ENCODE data around the gene TAS2R46. TPM values are rescaled to one million over a fixed set of nuclear protein-coding genes. Genes with fewer than 3 reads are reported as not detected.

Gene TAS2R46
- total and polyA plus RNA-seq, 2 of the 13 experiments (the other 11 are each of a cell fraction or from before 2014, with no cell fraction given): 0.16 to 3.5 TPM

DNA sequence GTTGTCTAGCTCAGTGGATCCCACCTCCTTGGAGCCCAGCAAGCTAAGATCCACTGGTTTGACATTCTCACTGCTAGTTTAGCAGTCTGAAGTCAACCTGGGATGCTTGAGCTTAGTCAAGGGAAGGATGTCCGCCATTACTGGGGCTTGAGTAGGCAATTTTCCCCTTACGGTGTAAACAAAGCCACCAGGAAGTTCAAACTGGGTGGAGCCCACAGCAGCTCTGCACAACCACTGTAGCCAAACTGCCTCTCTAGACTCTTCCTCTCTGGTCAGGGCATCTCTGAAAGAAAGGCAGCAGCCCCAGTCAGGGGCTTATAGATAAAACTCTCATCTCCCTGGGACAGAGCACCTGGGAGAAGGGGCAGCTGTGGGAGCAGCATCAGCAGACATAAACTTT is 46.8 kb upstream of the TAS2R46 start:
- H2AFZ ChIP-seq (ENCODE audit: low read length): no peak overlapping the region
- TF ChIP-seq ZNF333 (CRISPR knock-in tag; IDR thresholded peaks at IDR 0.05; ENCODE audit: borderline replicate concordance) (no peak), ZNF776 (CRISPR knock-in tag; IDR thresholded peaks at IDR 0.05) (no peak)
- ChIA-PET POLR2A (interaction anchor here (2.0 kb wide), 1 partner anchor 63 kb away, joined by 5 read pairs; no protein-coding TSS in a partner anchor), CTCF (ENCODE audit: low intra/inter-chr PET ratio, low total read pairs) (no interaction called here)
- ATAC-seq (no peak), FAIRE-seq (no peak), DNase-seq (ENCODE audit: low spot score) (no peak)
- no peak overlapping the region for H3K4me2 ChIP-seq (ENCODE audit: low read depth, low read length)
- intact Hi-C loops (cut with micrococcal nuclease; ENCODE audit: unreplicated experiment) (no loop called here), in situ Hi-C loops (cut with HindIII; ENCODE audit: extremely low pct_ligation_motif_present, low pct_unique_long_range_greater_than_20kb) (no loop called here)
- peaks cover 59% of the 10 kb centered on the region for H3K79me2 ChIP-seq (ENCODE audit: insufficient read depth, low read length)
- no peaks in the 10 kb centered on the region for H3K27me3 ChIP-seq (ENCODE audit: control insufficient read depth in 1 of 2, insufficient read depth in 2 of 2, low read length in 2 of 2)
- no peak overlapping the region for H3K27ac ChIP-seq (ENCODE audit: extremely low read length, insufficient read depth, low read length)
- peaks cover 8% of the 10 kb centered on the region for H3K4me1 ChIP-seq (ENCODE audit: insufficient read depth, low read length)
- H3K4me3 ChIP-seq (replicated peaks in 1 of 3; ENCODE audit: insufficient read depth in 1 of 3, low read depth in 2 of 3, low read length in 3 of 3): no peak overlapping the region
- WGBS (ENCODE audit: low lambda C conversion rate): 100% methylated on average over 2 of the region's 2 CpGs
- H3K9me3 ChIP-seq (ENCODE audit: low read length): peaks cover 4% of the 10 kb centered on the region; the same call in 1 of the 2 replicates
- no TSS peak for BruUV-seq (replicated peaks)
- H3K9ac ChIP-seq (ENCODE audit: insufficient read depth, low read depth, low read length): no peak overlapping the region
- H3K36me3 ChIP-seq (replicated peaks in 1 of 2; ENCODE audit: control insufficient read depth in 1 of 2, insufficient read depth in 2 of 2, low read length in 2 of 2): no peaks in the 10 kb centered on the region
- no peaks in the 10 kb centered on the region for H4K20me1 ChIP-seq (ENCODE audit: insufficient read depth, low read length)

DNA sequence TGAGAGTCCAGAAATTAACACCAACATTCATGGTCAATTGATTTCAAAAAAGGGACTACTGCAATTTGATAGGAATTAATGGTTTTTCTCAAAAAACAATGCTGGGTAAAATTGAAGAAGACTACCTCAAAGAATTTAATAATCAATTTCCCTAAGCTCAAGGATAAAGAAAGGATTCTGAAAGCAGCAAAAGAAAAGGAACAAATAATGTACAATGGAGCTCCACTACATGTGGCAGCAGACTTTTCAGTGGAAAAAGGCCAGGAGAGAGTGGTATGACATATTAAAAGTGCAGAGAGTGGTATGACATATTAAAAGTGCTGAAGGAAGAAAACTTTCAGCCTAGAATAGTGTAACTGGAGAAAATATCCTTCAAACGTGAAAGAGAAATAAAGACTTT is 45.6 kb upstream of the TAS2R46 start:
- CTCF ChIA-PET (ENCODE audit: low intra/inter-chr PET ratio, low total read pairs): no interaction called here
- Histone ChIP-seq H3K9ac (ENCODE audit: insufficient read depth, low read depth, low read length) (no peak overlapping the region), H3K4me2 (ENCODE audit: low read depth, low read length) (no peak overlapping the region), H3K36me3 (replicated peaks in 1 of 2; ENCODE audit: control insufficient read depth in 1 of 2, insufficient read depth in 2 of 2, low read length in 2 of 2) (no peaks in the 10 kb centered on the region), H3K9me3 (ENCODE audit: low read length) (peaks cover 4% of the 10 kb centered on the region; the same call in 1 of the 2 replicates), H2AFZ (ENCODE audit: low read length) (no peak overlapping the region), H3K27ac (ENCODE audit: extremely low read length, insufficient read depth, low read length) (no peak overlapping the region), H3K27me3 (ENCODE audit: control insufficient read depth in 1 of 2, insufficient read depth in 2 of 2, low read length in 2 of 2) (no peaks in the 10 kb centered on the region), H4K20me1 (ENCODE audit: insufficient read depth, low read length) (no peaks in the 10 kb centered on the region), H3K4me1 (ENCODE audit: insufficient read depth, low read length) (peaks cover 8% of the 10 kb centered on the region), H3K4me3 (replicated peaks in 1 of 3; ENCODE audit: insufficient read depth in 1 of 3, low read depth in 2 of 3, low read length in 3 of 3) (no peak overlapping the region), H3K79me2 (ENCODE audit: insufficient read depth, low read length) (peaks cover 50% of the 10 kb centered on the region)
- TF ChIP-seq ZNF773 (CRISPR knock-in tag; IDR thresholded peaks at IDR 0.05; ENCODE audit: borderline replicate concordance) (no peak), ZNF317 (CRISPR knock-in tag; IDR thresholded peaks at IDR 0.05) (peak; percentile 71; the same call in 1 of the 2 replicates)
- no TSS peak for BruUV-seq (replicated peaks)
- 97% methylated on average over 1 of the region's 1 CpG for WGBS (ENCODE audit: low lambda C conversion rate)
- intact Hi-C loops (cut with micrococcal nuclease; ENCODE audit: unreplicated experiment) (no loop called here), in situ Hi-C loops (cut with HindIII; ENCODE audit: extremely low pct_ligation_motif_present, low pct_unique_long_range_greater_than_20kb) (no loop called here)
- ATAC-seq: no peak
- POLR2A ChIA-PET: interaction anchor here (2.0 kb wide), 1 partner anchor 64 kb away, joined by 5 read pairs; no protein-coding TSS in a partner anchor
- DNase-seq (ENCODE audit: low spot score): no peak
- no peak for FAIRE-seq

Measured in HepG2 (cell line).